Measurements from ENCODE around the gene ARGLU1.

GRCh38 chr13:106591299-106591698 lies 23.4 kb upstream of the ARGLU1 start:
- TF ChIP-seq CTCF (conservative IDR thresholded peaks at IDR 0.05 in 1 of 2, IDR thresholded peaks at IDR 0.05 in 1 of 2; ENCODE audit: extremely low read depth in 1 of 2, insufficient read depth in 1 of 2, low read depth in 1 of 2, low read length in 2 of 2): no peak
- TF ChIP-seq EZH2 (IDR thresholded peaks at IDR 0.05; ENCODE audit: borderline replicate concordance, low read length): no peak

All from mammary epithelial cell (primary cell).